IPS-15b (cell line): ENCODE results near the gene RPL15.

ENCODE experiments used
- H3K27me3 ChIP-seq: one replicate; pipeline ENCODE4 v1.6.1; 2013; ENCODE audit warnings: low read length; ENCODE audit not compliant: control insufficient read depth, insufficient read depth
- H3K36me3 ChIP-seq: one replicate; pipeline ENCODE4 v1.6.1; 2013; ENCODE audit warnings: low read length; ENCODE audit not compliant: control insufficient read depth, insufficient read depth
- H3K4me1 ChIP-seq: one replicate; pipeline ENCODE4 v1.6.1; 2013; ENCODE audit warnings: mild to moderate bottlenecking, low read length; ENCODE audit not compliant: control insufficient read depth, insufficient read depth
- H3K4me3 ChIP-seq: one replicate; pipeline ENCODE4 v1.5.1; 2013; ENCODE audit warnings: low read depth, low read length
- H3K9ac ChIP-seq: one replicate; pipeline ENCODE4 v1.6.1; 2013; ENCODE audit warnings: low read depth, mild to moderate bottlenecking, low read length
- H3K9me3 ChIP-seq: one replicate; pipeline ENCODE4 v1.6.1; 2013; ENCODE audit warnings: mild to moderate bottlenecking, low read length; ENCODE audit not compliant: control insufficient read depth, insufficient read depth

RPL15 gene

GRCh38 chr3:23937296-23937695 lies 20.4 kb downstream of the RPL15 start:
- Histone ChIP-seq H3K27me3 (no peaks in the 10 kb centered on the region), H3K4me1 (no peaks in the 10 kb centered on the region), H3K9me3 (no peaks in the 10 kb centered on the region), H3K4me3 (no peak overlapping the region), H3K36me3 (no peaks in the 10 kb centered on the region), H3K9ac (no peak overlapping the region)

DNA sequence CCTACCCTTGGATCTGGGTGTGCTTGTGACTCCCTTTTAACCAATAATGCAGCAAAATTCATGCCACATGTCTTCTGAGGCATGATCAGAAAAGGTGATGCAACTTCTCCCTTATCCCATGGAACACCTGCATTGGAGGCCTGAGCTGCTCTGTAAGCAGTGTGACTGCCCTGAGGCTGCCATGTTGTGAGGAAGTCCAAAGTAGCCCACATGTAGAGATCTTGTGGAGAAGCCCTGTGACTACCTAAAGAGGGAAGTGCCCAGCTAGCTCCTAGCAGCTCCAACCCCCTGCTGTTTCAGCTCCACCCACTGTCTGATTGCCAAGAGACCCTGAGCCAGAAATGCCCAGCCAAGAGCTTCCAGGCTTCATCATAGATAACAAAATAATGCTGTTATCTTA lies 21.8 kb downstream of the RPL15 start:
- no peaks in the 10 kb centered on the region for H3K9me3 ChIP-seq
- peaks cover under 1% of the 10 kb centered on the region for H3K4me1 ChIP-seq
- H3K27me3 ChIP-seq = peaks cover 5% of the 10 kb centered on the region
- no peak overlapping the region for H3K9ac ChIP-seq
- no peaks in the 10 kb centered on the region for H3K36me3 ChIP-seq
- H3K4me3 ChIP-seq = no peak overlapping the region

DNA sequence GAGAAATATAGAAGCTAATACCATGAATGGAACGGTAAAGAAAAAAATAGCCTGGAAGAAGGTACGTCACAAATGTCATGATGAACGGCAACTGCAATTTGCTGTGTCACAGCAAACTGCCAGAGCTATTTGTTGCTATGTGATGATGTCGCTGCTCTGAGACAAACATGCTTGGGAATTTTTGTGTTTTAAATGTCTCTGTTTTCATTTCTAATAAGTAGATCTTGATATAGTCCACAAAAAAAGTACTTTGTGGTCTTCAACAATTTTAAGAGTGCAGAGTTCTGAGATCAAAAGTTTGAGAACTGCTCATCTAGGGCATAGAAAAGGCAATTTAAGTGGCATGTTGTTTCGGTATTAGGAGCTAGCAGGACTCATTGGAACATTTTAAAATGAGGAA lies 23.8 kb downstream of the RPL15 start:
- no peak overlapping the region for H3K4me3 ChIP-seq
- H3K9me3 ChIP-seq = no peaks in the 10 kb centered on the region
- no peaks in the 10 kb centered on the region for H3K36me3 ChIP-seq
- H3K9ac ChIP-seq = no peak overlapping the region
- H3K27me3 ChIP-seq = peaks cover 5% of the 10 kb centered on the region
- peaks cover 4% of the 10 kb centered on the region for H3K4me1 ChIP-seq

GRCh38 chr3:23941440-23941839 lies 24.5 kb downstream of the RPL15 start:
- Histone ChIP-seq H3K4me1 (peaks cover 4% of the 10 kb centered on the region), H3K4me3 (no peak overlapping the region), H3K9ac (no peak overlapping the region), H3K9me3 (no peaks in the 10 kb centered on the region), H3K27me3 (peaks cover 5% of the 10 kb centered on the region), H3K36me3 (no peaks in the 10 kb centered on the region)

- Histone ChIP-seq H3K36me3 (no peaks in the 10 kb centered on the region), H3K27me3 (peaks cover 5% of the 10 kb centered on the region), H3K4me3 (no peak overlapping the region), H3K9me3 (no peaks in the 10 kb centered on the region), H3K4me1 (peaks cover 10% of the 10 kb centered on the region), H3K9ac (no peak overlapping the region)
Measured at GRCh38 chr3:23942546-23942945, 25.6 kb downstream of the RPL15 start.

DNA sequence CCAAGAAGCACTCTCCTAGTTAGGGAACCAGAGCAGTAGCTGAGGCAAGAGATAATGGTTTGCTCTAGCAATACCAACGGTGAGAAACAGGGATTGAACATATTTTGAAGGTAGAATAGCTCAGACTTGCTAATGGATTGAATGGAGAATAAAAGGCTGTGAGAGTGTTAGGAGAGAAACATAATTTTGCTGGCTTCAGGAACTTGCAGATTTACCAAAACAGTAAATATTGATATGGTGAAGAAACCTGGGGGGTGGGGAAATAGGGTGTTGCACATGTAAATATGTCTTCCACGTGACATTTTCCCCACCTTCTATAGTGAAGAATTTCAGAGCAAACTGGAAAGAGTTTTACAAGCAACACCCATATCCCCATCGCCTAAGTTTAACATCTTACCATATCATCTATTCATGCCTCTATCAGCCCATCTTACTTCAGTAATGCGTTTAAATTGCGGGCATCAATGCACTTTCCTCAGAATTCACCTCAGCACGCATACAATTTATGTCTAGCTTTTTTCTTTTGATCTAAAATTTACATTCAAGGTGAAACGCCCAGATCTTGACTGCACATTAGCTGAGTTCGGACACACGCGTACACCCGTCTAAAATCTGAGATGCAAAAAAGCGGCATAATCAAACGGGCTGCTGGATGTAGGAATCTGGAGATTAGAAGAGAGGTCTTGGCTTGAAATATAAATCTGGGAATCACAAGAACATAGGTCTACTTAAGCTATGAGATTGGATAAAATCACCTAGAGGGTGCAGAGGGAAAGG lies 27.3 kb downstream of the RPL15 start:
- H3K27me3 ChIP-seq = peaks cover 5% of the 10 kb centered on the region
- H3K9me3 ChIP-seq = no peaks in the 10 kb centered on the region
- peaks cover 11% of the 10 kb centered on the region for H3K4me1 ChIP-seq
- H3K36me3 ChIP-seq = no peaks in the 10 kb centered on the region
- peak overlapping the region; percentile 49 for H3K9ac ChIP-seq
- peak overlapping the region; percentile 55 for H3K4me3 ChIP-seq

DNA sequence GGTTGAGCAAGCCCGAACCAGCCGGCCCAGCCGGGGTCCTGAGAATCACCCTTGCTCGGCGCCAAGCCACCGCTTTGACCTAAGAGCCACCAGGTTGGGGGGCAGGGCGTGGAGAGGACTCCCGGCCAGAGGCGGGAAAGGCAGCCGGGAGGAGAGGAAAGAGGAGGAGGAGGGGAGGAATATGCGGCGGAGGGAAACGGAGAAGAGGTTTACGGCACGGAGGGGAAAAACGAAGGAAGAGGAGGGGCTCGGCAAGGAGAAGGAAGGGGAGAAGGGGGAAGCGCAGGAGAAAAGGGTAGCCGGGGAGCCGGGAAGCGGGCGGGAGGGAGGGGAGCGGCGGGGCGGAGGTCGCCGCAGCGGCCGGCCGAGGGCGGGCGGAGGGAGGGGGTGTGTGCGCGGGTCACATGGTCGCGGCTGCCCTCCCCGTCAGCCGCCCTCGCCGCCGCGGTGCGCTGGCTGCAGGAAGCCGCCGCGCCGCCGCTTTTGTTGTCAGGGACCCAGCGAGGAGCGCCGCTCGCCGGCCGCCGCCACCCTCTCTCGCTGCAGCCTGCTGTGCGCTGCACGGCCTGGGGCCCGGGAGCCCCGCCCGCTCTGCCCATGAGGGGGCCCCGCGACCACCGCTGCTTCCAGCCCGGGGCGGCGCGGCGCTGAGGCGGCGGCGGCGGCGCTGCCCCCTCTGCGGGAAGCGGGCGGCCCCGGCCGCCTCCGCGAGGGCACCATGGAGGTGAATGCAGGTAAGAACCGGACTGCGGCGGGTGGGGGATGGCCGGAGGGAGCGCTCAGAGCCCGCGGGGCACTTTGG lies 28.1 kb downstream of the RPL15 start, which contains the start of gene NR1D2:
Gene NR1D2, plus strand, starts transcription at position 426 of the 802 bp plus-strand sequence. Its CDS starts 293 bp downstream, at position 719.
- Histone ChIP-seq H3K4me3 (peak within 1 kb of the TSS; percentile 82), H3K9me3 (no peaks in the 10 kb centered on the region), H3K36me3 (no peaks in the 10 kb centered on the region), H3K9ac (peak within 1 kb of the TSS; percentile 77), H3K27me3 (peaks cover 5% of the 10 kb centered on the region), H3K4me1 (peaks cover 11% of the 10 kb centered on the region)

- Histone ChIP-seq H3K9ac (no peak overlapping the region), H3K4me3 (no peak overlapping the region), H3K27me3 (peaks cover 5% of the 10 kb centered on the region), H3K4me1 (peaks cover 11% of the 10 kb centered on the region), H3K9me3 (no peaks in the 10 kb centered on the region), H3K36me3 (no peaks in the 10 kb centered on the region)
Measured at GRCh38 chr3:23945663-23945912, 28.7 kb downstream of the RPL15 start.

DNA sequence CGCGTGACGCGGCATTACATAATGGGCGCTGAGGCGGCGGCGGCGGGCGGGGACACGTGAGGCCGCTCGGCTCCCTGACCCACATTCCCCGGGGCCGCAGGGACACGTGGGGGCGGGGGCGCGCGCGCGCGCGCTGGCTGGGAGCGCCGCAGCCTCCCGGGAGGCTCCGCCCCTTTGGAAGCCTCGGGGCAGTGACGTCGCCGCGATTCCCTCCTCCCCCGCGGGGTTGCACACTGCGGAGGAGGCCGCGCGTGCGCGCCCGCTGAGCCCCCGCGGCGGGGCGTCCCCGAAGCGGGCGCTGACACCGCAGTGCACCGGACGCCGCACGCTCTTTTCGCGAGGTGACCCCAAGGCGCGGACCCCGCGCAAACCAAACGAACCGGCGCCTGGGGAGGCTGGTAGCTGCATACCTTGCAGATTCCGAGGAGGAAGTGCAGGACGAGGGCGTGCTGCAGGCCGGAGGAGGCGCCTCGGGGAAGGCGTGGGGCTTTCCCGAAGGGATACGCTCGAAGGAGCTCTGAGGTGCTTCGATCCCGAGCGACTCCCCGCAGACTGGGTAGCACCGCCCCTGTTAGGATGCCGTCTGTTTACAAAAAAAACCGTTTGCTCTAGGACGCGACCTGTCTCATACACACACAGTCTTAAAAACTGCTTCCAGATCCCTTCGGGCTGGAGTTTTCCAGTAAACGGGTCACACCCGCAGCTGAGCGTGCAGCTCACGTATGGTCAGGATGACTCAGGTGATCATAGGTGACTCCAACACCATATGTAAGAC lies 29.2 kb downstream of the RPL15 start:
- H3K27me3 ChIP-seq = peaks cover 5% of the 10 kb centered on the region
- H3K4me1 ChIP-seq = peaks cover 11% of the 10 kb centered on the region
- peak overlapping the region; percentile 77 for H3K9ac ChIP-seq
- H3K9me3 ChIP-seq = no peaks in the 10 kb centered on the region
- H3K4me3 ChIP-seq = peak overlapping the region; percentile 82
- H3K36me3 ChIP-seq = no peaks in the 10 kb centered on the region

DNA sequence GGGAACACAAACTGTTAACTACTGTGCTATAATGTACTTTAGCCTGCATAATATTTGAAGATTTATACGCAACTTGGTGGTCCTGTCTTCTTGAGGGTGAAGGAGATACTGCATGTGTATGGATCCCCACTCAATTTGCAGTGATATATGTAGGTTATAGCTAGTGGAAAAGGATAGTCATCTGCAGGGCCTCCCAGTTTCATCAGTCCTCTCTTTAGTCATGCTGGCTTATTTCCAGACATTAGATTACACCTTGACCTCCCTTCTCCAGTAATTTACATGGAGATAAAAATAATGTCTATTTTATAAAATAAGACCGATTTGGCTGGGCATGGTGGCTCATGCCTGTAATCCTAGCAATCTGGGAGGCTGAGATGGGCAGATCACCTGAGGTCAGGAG lies 31.8 kb downstream of the RPL15 start:
- Histone ChIP-seq H3K36me3 (no peaks in the 10 kb centered on the region), H3K4me1 (peaks cover 9% of the 10 kb centered on the region), H3K4me3 (no peak overlapping the region), H3K9me3 (no peaks in the 10 kb centered on the region), H3K9ac (no peak overlapping the region), H3K27me3 (no peaks in the 10 kb centered on the region)

GRCh38 chr3:23949784-23950183 lies 32.9 kb downstream of the RPL15 start:
- H3K27me3 ChIP-seq = no peaks in the 10 kb centered on the region
- H3K9ac ChIP-seq = no peak overlapping the region
- peaks cover 7% of the 10 kb centered on the region for H3K4me1 ChIP-seq
- no peaks in the 10 kb centered on the region for H3K9me3 ChIP-seq
- H3K36me3 ChIP-seq = no peaks in the 10 kb centered on the region
- H3K4me3 ChIP-seq = no peak overlapping the region
